Measurements from ENCODE around the gene COLEC11.

The COLEC11 gene

DNA sequence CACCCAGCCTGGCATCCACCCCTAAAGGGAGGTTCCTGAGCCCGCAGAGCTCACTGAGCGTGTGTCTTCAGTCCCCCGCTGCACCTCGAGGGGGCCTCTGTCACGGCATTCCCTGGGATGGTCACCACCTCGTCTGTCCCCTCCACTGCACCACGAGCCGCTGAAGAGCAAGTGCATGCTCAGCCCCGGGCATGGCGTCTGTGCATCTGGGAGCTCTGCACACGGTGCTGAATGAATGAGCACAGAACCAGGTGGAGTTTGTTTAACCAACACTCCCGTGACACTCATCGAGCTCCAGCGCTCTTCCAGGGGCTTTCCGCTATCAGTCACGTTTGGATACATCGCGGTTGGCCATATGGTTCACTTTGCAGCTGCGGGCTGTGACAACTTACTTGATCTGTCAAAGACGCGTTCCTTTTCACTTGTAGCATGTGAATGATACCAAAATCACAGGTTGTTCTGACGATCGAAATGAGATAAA is 72.3 kb downstream of the COLEC11 start:
- H3K9ac ChIP-seq (ENCODE audit: low read length in 2 of 2): no peak overlapping the region
- no peak overlapping the region for H3K27ac ChIP-seq (ENCODE audit: low read length)
- H3K9me3 ChIP-seq (ENCODE audit: control insufficient read depth in 2 of 2, low read length in 2 of 2): no peaks in the 10 kb centered on the region
- H3K4me3 ChIP-seq (ENCODE audit: low read length in 2 of 2): no peak overlapping the region
- peaks cover 0 to 5% of the 10 kb centered on the region in 2 donors for H3K27me3 ChIP-seq (ENCODE audit: control insufficient read depth in 1 of 2, insufficient read depth in 2 of 2, low read length in 2 of 2)
- H3K36me3 ChIP-seq (ENCODE audit: control insufficient read depth in 2 of 2, insufficient read depth in 2 of 2, low read length in 2 of 2): no peaks in the 10 kb centered on the region
- no peaks in the 10 kb centered on the region for H3K4me1 ChIP-seq (ENCODE audit: control insufficient read depth, insufficient read depth, low read length)

GRCh38 chr2:3669656-3670055 is 74.7 kb downstream of the COLEC11 start:
- Histone ChIP-seq H3K27me3 (ENCODE audit: control insufficient read depth in 1 of 2, insufficient read depth in 2 of 2, low read length in 2 of 2) (peaks cover 0 to 5% of the 10 kb centered on the region in 2 donors), H3K4me1 (ENCODE audit: control insufficient read depth, insufficient read depth, low read length) (no peaks in the 10 kb centered on the region), H3K9me3 (ENCODE audit: control insufficient read depth in 2 of 2, low read length in 2 of 2) (no peaks in the 10 kb centered on the region), H3K36me3 (ENCODE audit: control insufficient read depth in 2 of 2, insufficient read depth in 2 of 2, low read length in 2 of 2) (no peaks in the 10 kb centered on the region), H3K4me3 (ENCODE audit: low read length in 2 of 2) (no peak overlapping the region), H3K9ac (ENCODE audit: low read length in 2 of 2) (no peak overlapping the region), H3K27ac (ENCODE audit: low read length) (no peak overlapping the region)

- Histone ChIP-seq H3K36me3 (ENCODE audit: control insufficient read depth in 2 of 2, insufficient read depth in 2 of 2, low read length in 2 of 2) (no peaks in the 10 kb centered on the region), H3K9me3 (ENCODE audit: control insufficient read depth in 2 of 2, low read length in 2 of 2) (no peaks in the 10 kb centered on the region), H3K4me1 (ENCODE audit: control insufficient read depth, insufficient read depth, low read length) (no peaks in the 10 kb centered on the region), H3K4me3 (ENCODE audit: low read length in 2 of 2) (no peak overlapping the region), H3K9ac (ENCODE audit: low read length in 2 of 2) (no peak overlapping the region), H3K27ac (ENCODE audit: low read length) (no peak overlapping the region), H3K27me3 (ENCODE audit: control insufficient read depth in 1 of 2, insufficient read depth in 2 of 2, low read length in 2 of 2) (peaks cover 0 to 5% of the 10 kb centered on the region in 2 donors)
These were observed 75.5 kb downstream of the COLEC11 start for GRCh38 chr2:3670376-3670775.

DNA sequence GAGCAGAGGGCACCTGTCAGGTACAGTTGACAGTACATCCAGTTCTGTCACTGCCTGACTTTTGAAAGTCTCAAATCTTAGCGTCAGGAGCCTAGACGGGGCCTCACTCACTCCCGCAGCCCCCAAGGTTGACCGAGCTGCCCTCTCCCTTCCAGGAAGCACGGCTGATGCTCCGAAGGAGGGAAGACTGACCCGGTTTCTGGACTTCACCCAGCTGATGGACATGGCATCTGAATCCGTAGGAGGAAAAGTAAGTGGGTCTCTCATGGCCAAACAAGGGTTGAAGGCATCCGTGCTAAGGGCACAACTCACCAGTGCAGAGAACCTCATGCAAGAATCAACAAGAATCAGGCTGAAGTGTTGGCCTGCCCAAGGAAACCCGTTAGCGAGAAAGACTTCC is 76.0 kb downstream of the COLEC11 start:
- Histone ChIP-seq H3K9ac (ENCODE audit: low read length in 2 of 2) (no peak overlapping the region), H3K4me1 (ENCODE audit: control insufficient read depth, insufficient read depth, low read length) (no peaks in the 10 kb centered on the region), H3K27me3 (ENCODE audit: control insufficient read depth in 1 of 2, insufficient read depth in 2 of 2, low read length in 2 of 2) (peaks cover 0 to 5% of the 10 kb centered on the region in 2 donors), H3K36me3 (ENCODE audit: control insufficient read depth in 2 of 2, insufficient read depth in 2 of 2, low read length in 2 of 2) (no peaks in the 10 kb centered on the region), H3K27ac (ENCODE audit: low read length) (no peak overlapping the region), H3K9me3 (ENCODE audit: control insufficient read depth in 2 of 2, low read length in 2 of 2) (no peaks in the 10 kb centered on the region), H3K4me3 (ENCODE audit: low read length in 2 of 2) (no peak overlapping the region)

GRCh38 chr2:3672861-3673678 is 78.2 kb downstream of the COLEC11 start:
- no peak overlapping the region for H3K4me3 ChIP-seq (ENCODE audit: low read length in 2 of 2)
- no peak overlapping the region for H3K27ac ChIP-seq (ENCODE audit: low read length)
- no peaks in the 10 kb centered on the region for H3K4me1 ChIP-seq (ENCODE audit: control insufficient read depth, insufficient read depth, low read length)
- H3K27me3 ChIP-seq (ENCODE audit: control insufficient read depth in 1 of 2, insufficient read depth in 2 of 2, low read length in 2 of 2): peaks cover 0 to 3% of the 10 kb centered on the region in 2 donors
- H3K36me3 ChIP-seq (ENCODE audit: control insufficient read depth in 2 of 2, insufficient read depth in 2 of 2, low read length in 2 of 2): no peaks in the 10 kb centered on the region
- H3K9me3 ChIP-seq (ENCODE audit: control insufficient read depth in 2 of 2, low read length in 2 of 2): no peaks in the 10 kb centered on the region
- H3K9ac ChIP-seq (ENCODE audit: low read length in 2 of 2): no peak overlapping the region

GRCh38 chr2:3674066-3674845 is 79.3 kb downstream of the COLEC11 start:
- Histone ChIP-seq H3K36me3 (ENCODE audit: control insufficient read depth in 2 of 2, insufficient read depth in 2 of 2, low read length in 2 of 2) (no peaks in the 10 kb centered on the region), H3K9me3 (ENCODE audit: control insufficient read depth in 2 of 2, low read length in 2 of 2) (no peaks in the 10 kb centered on the region), H3K9ac (ENCODE audit: low read length in 2 of 2) (no peak overlapping the region), H3K4me1 (ENCODE audit: control insufficient read depth, insufficient read depth, low read length) (no peaks in the 10 kb centered on the region), H3K27ac (ENCODE audit: low read length) (no peak overlapping the region), H3K27me3 (ENCODE audit: control insufficient read depth in 1 of 2, insufficient read depth in 2 of 2, low read length in 2 of 2) (peaks cover 0 to 4% of the 10 kb centered on the region in 2 donors), H3K4me3 (ENCODE audit: low read length in 2 of 2) (no peak overlapping the region)

- Histone ChIP-seq H3K4me3 (ENCODE audit: low read length in 2 of 2) (no peak overlapping the region), H3K9me3 (ENCODE audit: control insufficient read depth in 2 of 2, low read length in 2 of 2) (no peaks in the 10 kb centered on the region), H3K36me3 (ENCODE audit: control insufficient read depth in 2 of 2, insufficient read depth in 2 of 2, low read length in 2 of 2) (no peaks in the 10 kb centered on the region), H3K27me3 (ENCODE audit: control insufficient read depth in 1 of 2, insufficient read depth in 2 of 2, low read length in 2 of 2) (peaks cover 0 to 4% of the 10 kb centered on the region in 2 donors), H3K4me1 (ENCODE audit: control insufficient read depth, insufficient read depth, low read length) (no peaks in the 10 kb centered on the region), H3K9ac (ENCODE audit: low read length in 2 of 2) (no peak overlapping the region), H3K27ac (ENCODE audit: low read length) (no peak overlapping the region)
These were observed 80.8 kb downstream of the COLEC11 start for GRCh38 chr2:3675687-3676086.

DNA sequence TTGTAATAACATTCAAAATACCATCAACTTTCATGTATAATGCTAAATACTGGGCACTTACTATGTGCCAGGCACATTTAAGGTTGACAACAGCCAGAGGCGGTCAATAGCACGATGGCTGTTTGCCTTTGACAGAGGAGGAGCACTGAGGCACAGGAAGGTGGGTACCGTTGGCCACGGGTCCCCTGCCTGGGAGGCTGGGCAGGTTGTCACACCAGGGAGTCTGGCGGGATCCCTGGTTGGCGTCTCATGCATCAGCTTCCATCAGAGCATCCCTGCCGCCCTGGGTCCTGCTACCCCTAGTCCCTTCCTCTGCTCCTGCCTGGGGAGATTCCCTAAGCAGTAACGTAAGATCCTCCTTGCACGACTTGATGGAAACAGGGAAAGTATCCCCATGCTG is 82.5 kb downstream of the COLEC11 start:
- no peaks in the 10 kb centered on the region for H3K4me1 ChIP-seq (ENCODE audit: control insufficient read depth, insufficient read depth, low read length)
- no peaks in the 10 kb centered on the region for H3K36me3 ChIP-seq (ENCODE audit: control insufficient read depth in 2 of 2, insufficient read depth in 2 of 2, low read length in 2 of 2)
- H3K27ac ChIP-seq (ENCODE audit: low read length): no peak overlapping the region
- H3K9ac ChIP-seq (ENCODE audit: low read length in 2 of 2): no peak overlapping the region
- no peaks in the 10 kb centered on the region for H3K9me3 ChIP-seq (ENCODE audit: control insufficient read depth in 2 of 2, low read length in 2 of 2)
- no peak overlapping the region for H3K4me3 ChIP-seq (ENCODE audit: low read length in 2 of 2)
- peaks cover 0 to 4% of the 10 kb centered on the region in 2 donors for H3K27me3 ChIP-seq (ENCODE audit: control insufficient read depth in 1 of 2, insufficient read depth in 2 of 2, low read length in 2 of 2)

GRCh38 chr2:3678212-3678611 is 83.3 kb downstream of the COLEC11 start:
- Histone ChIP-seq H3K4me3 (ENCODE audit: low read length in 2 of 2) (no peak overlapping the region), H3K36me3 (ENCODE audit: control insufficient read depth in 2 of 2, insufficient read depth in 2 of 2, low read length in 2 of 2) (no peaks in the 10 kb centered on the region), H3K9me3 (ENCODE audit: control insufficient read depth in 2 of 2, low read length in 2 of 2) (no peaks in the 10 kb centered on the region), H3K27ac (ENCODE audit: low read length) (no peak overlapping the region), H3K9ac (ENCODE audit: low read length in 2 of 2) (no peak overlapping the region), H3K27me3 (ENCODE audit: control insufficient read depth in 1 of 2, insufficient read depth in 2 of 2, low read length in 2 of 2) (peaks cover 0 to 4% of the 10 kb centered on the region in 2 donors), H3K4me1 (ENCODE audit: control insufficient read depth, insufficient read depth, low read length) (no peaks in the 10 kb centered on the region)

DNA sequence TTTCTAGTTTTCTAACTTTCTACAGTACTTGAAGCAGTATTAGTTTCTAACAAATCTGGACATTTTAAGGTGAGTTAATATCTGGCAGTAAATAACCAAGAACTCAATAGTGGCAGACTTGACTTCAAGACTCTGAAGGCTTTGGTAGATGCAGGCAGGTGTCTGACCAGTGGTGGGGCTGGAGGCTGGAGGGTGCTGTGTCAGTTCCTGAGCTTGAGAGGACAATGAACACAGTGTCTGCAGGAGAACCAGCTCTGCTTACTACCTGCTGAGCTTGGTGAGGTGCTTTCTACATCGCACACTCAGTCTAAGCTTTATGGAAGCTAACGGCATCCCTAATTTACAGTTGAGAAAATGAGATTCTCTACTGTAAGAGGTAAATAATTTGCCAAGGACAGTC is 84.3 kb downstream of the COLEC11 start:
- Histone ChIP-seq H3K4me3 (ENCODE audit: low read length in 2 of 2) (no peak overlapping the region), H3K4me1 (ENCODE audit: control insufficient read depth, insufficient read depth, low read length) (no peaks in the 10 kb centered on the region), H3K27ac (ENCODE audit: low read length) (no peak overlapping the region), H3K9ac (ENCODE audit: low read length in 2 of 2) (no peak overlapping the region), H3K36me3 (ENCODE audit: control insufficient read depth in 2 of 2, insufficient read depth in 2 of 2, low read length in 2 of 2) (no peaks in the 10 kb centered on the region), H3K27me3 (ENCODE audit: control insufficient read depth in 1 of 2, insufficient read depth in 2 of 2, low read length in 2 of 2) (peaks cover 0 to 4% of the 10 kb centered on the region in 2 donors), H3K9me3 (ENCODE audit: control insufficient read depth in 2 of 2, low read length in 2 of 2) (no peaks in the 10 kb centered on the region)
